SK-N-SH (cell line): ENCODE results near the gene TBXAS1. TPM values are rescaled to one million over a fixed set of nuclear protein-coding genes. Genes with fewer than 3 reads are reported as not detected.

ENCODE experiments used
- CTCF ChIA-PET: fragments of 300-600, 350-600 bp; formaldehyde crosslinking; extraction: SDS; loops from one replicate; lab custom pipeline; 2021; lab: Yijun Ruan, JAX
- POLR2A ChIA-PET: fragments of 350-600 bp; sonication (Branson Sonifier 250); formaldehyde crosslinking; extraction: SDS; loops from one replicate; lab custom pipeline; 2020; ENCODE audit warnings: antibody characterized with exemption, inconsistent platforms; lab: Yijun Ruan, JAX
- DNase-seq: peaks from one replicate; pipeline ENCODE4 v3.0.0; 2012
- H2AFZ ChIP-seq: fragments of 200-600 bp; sonication (generic); 2 replicates; pipeline ENCODE4 v1.8.1; 2016; ENCODE audit warnings: antibody characterized with exemption, mild to moderate bottlenecking, low read depth
- H3F3A ChIP-seq: fragments of 200-600 bp; sonication (generic); replicated peaks from 2 replicates; pipeline ENCODE3; 2016; ENCODE audit warnings: antibody characterized with exemption, mild to moderate bottlenecking; ENCODE audit not compliant: insufficient read depth
- H3K27ac ChIP-seq, 2 experiments: fragments of 200-500 bp in 1 of 2; fragments of 200-600 bp in 1 of 2; sonication (Bioruptor generic) in 1 of 2; sonication (generic), shearing (Covaris generic) in 1 of 2; 2 replicates each; pipeline versions ENCODE4 v1.5.1 to v1.6.1; 2014 to 2016; ENCODE audit warnings: low read depth in 2 of 2, inconsistent platforms in 1 of 2, low read length in 1 of 2, mild to moderate bottlenecking in 1 of 2, mixed read lengths in 1 of 2
- H3K27me3 ChIP-seq: fragments of 200-600 bp; sonication (generic), shearing (Covaris generic); 2 replicates; pipeline ENCODE4 v1.6.1; 2016; ENCODE audit warnings: mixed run types; ENCODE audit not compliant: insufficient read depth
- H3K36me3 ChIP-seq, 2 experiments: fragments of 200-500 bp in 1 of 2; fragments of 200-600 bp in 1 of 2; sonication (Bioruptor generic) in 1 of 2; sonication (generic) in 1 of 2; replicated peaks in 1 of 2; 2 replicates each; pipeline versions ENCODE3 to v1.5.1; 2014 to 2016; ENCODE audit warnings: low read length in 1 of 2, mild to moderate bottlenecking in 1 of 2; ENCODE audit not compliant: insufficient read depth in 2 of 2, control insufficient read depth in 1 of 2
- H3K4me1 ChIP-seq, 2 experiments: fragments of 200-500 bp in 1 of 2; fragments of 200-600 bp in 1 of 2; sonication (Bioruptor generic) in 1 of 2; sonication (generic), shearing (Covaris generic) in 1 of 2; 2 replicates each; pipeline versions ENCODE4 v1.5.1 to v1.6.1; 2014 to 2016; ENCODE audit warnings: low read depth in 1 of 2, low read length in 1 of 2, mixed run types in 1 of 2; ENCODE audit not compliant: insufficient read depth in 2 of 2, control insufficient read depth in 1 of 2
- H3K4me2 ChIP-seq: fragments of 200-600 bp; sonication (generic), shearing (Covaris generic); 2 replicates; pipeline ENCODE4 v1.6.1; 2017; ENCODE audit warnings: mixed run types
- H3K4me3 ChIP-seq, 2 experiments: fragments of 200-500 bp in 1 of 2; fragments of 200-600 bp in 1 of 2; sonication (Bioruptor generic) in 1 of 2; sonication (generic), shearing (Covaris generic) in 1 of 2; 2 replicates each; pipeline versions ENCODE4 v1.5.1 to v1.8.1; 2014 to 2016; ENCODE audit warnings: low read depth in 2 of 2, inconsistent platforms in 1 of 2, low read length in 1 of 2, mild to moderate bottlenecking in 1 of 2, mixed read lengths in 1 of 2, moderate library complexity in 1 of 2
- H3K79me2 ChIP-seq: fragments of 200-600 bp; sonication (generic); 2 replicates; pipeline ENCODE4 v1.8.1; 2017; ENCODE audit warnings: mild to moderate bottlenecking; ENCODE audit not compliant: insufficient read depth
- H3K9ac ChIP-seq: fragments of 200-600 bp; sonication (generic); 2 replicates; pipeline ENCODE4 v1.6.1; 2017; ENCODE audit warnings: mixed run types
- H3K9me2 ChIP-seq: fragments of 200-600 bp; sonication (generic); 2 replicates; pipeline ENCODE4 v1.6.1; 2017; ENCODE audit warnings: mixed run types
- H3K9me3 ChIP-seq: fragments of 200-600 bp; sonication (generic); 2 replicates; pipeline ENCODE4 v1.6.1; 2017; ENCODE audit warnings: mixed run types, mild to moderate bottlenecking, moderate library complexity
- H4K20me1 ChIP-seq: fragments of 200-600 bp; sonication (generic); 2 replicates; pipeline ENCODE4 v1.6.1; 2017; ENCODE audit warnings: mild to moderate bottlenecking, mixed run types; ENCODE audit not compliant: insufficient read depth
- EP300 ChIP-seq, 2 experiments: IDR thresholded peaks; 2 replicates each; pipeline versions ENCODE4 v1.4.0 to v1.6.1; 2012; ENCODE audit warnings: borderline replicate concordance in 1 of 2, low read depth in 1 of 2, low read length in 1 of 2
- EZH2phosphoT487 ChIP-seq: fragments of 200-600 bp; sonication (generic); IDR thresholded peaks from 2 replicates; pipeline ENCODE4 v1.6.1; 2017; ENCODE audit warnings: low read depth, mixed run types, mild to moderate bottlenecking, antibody characterized with exemption, moderate library complexity, borderline replicate concordance
- FOSL2 ChIP-seq: IDR thresholded peaks from 2 replicates; pipeline ENCODE4 v1.4.0; 2012; ENCODE audit warnings: low read depth, mild to moderate bottlenecking, moderate library complexity, borderline replicate concordance
- FOXM1 ChIP-seq: IDR thresholded peaks from 2 replicates; pipeline ENCODE4 v1.4.0; 2012; ENCODE audit warnings: low read depth, mild to moderate bottlenecking
- MXI1 ChIP-seq: IDR thresholded peaks from 2 replicates; pipeline ENCODE4 v1.6.1; 2012; ENCODE audit warnings: mild to moderate bottlenecking, low read depth, low read length, improper control_type of control experiment
- RAD21 ChIP-seq: IDR thresholded peaks from 2 replicates; pipeline ENCODE4 v1.6.1; 2012; ENCODE audit warnings: mild to moderate bottlenecking, low read length
- RCOR1 ChIP-seq: fragments of 150-350 bp; IDR thresholded peaks from 2 replicates; pipeline ENCODE4 v1.6.1; 2017; ENCODE audit warnings: antibody characterized with exemption, low read length
- RFX5 ChIP-seq: IDR thresholded peaks from 2 replicates; pipeline ENCODE4 v1.6.1; 2012; ENCODE audit warnings: mild to moderate bottlenecking, improper control_type of control experiment, low read length
- RXRA ChIP-seq: IDR thresholded peaks from 2 replicates; pipeline ENCODE4 v1.4.0; 2012; ENCODE audit warnings: low read depth, mild to moderate bottlenecking, borderline replicate concordance
- SIN3A ChIP-seq: IDR thresholded peaks from 2 replicates; pipeline ENCODE4 v1.6.1; 2012; ENCODE audit warnings: low read depth, mild to moderate bottlenecking, low read length, moderate library complexity, borderline replicate concordance
- SMC3 ChIP-seq: IDR thresholded peaks from 2 replicates; pipeline ENCODE4 v1.6.1; 2012; ENCODE audit warnings: low read depth, low read length, improper control_type of control experiment
- TCF12 ChIP-seq: IDR thresholded peaks from 2 replicates; pipeline ENCODE4 v1.4.0; 2012
- WGBS: methylation state at CpG from one replicate; pipeline ENCODE4 v1.1.6; 2017; ENCODE audit warnings: low lambda C conversion rate; 5-methylcytosine and 5-hydroxymethylcytosine counted together
- polyA plus RNA-seq, 3 experiments: library from polyadenylated mRNA; depleted of rRNA; stranded (reverse); fragments of >200 nt; gene quantifications; 2 replicates each; pipeline ENCODE4 v1.2.3, GENCODE V29; 2012
- TF ChIP-seq, protein P1 (sequence below): IDR thresholded peaks from 2 replicates; pipeline ENCODE4 v1.4.0; 2012; ENCODE audit warnings: low read depth, borderline replicate concordance
- TF ChIP-seq, protein P2 (sequence below): fragments of 150-350 bp; IDR thresholded peaks from 2 replicates; pipeline ENCODE4 v1.6.1; 2017; ENCODE audit warnings: antibody characterized with exemption, low read length, low read depth, borderline replicate concordance
- TF ChIP-seq, protein P3 (sequence below): IDR thresholded peaks from 2 replicates; pipeline ENCODE4; 2012
- TF ChIP-seq, protein P4 (sequence below): fragments of 200-600 bp; sonication (generic); IDR thresholded peaks from 2 replicates; pipeline ENCODE4 v1.6.1; 2017; ENCODE audit warnings: antibody characterized with exemption, mild to moderate bottlenecking, moderate library complexity
- TF ChIP-seq, protein P5 (sequence below): IDR thresholded peaks from 2 replicates; pipeline ENCODE4 v1.4.0; 2012; ENCODE audit warnings: low read depth, borderline replicate concordance
- TF ChIP-seq, protein P6 (sequence below): IDR thresholded peaks from 2 replicates; pipeline ENCODE4 v1.4.0; 2012; ENCODE audit warnings: low read depth

Gene TBXAS1
- polyA plus RNA-seq, 1 of the 3 experiments (the other 2 are of a cell fraction) = 4.4 TPM

DNA sequence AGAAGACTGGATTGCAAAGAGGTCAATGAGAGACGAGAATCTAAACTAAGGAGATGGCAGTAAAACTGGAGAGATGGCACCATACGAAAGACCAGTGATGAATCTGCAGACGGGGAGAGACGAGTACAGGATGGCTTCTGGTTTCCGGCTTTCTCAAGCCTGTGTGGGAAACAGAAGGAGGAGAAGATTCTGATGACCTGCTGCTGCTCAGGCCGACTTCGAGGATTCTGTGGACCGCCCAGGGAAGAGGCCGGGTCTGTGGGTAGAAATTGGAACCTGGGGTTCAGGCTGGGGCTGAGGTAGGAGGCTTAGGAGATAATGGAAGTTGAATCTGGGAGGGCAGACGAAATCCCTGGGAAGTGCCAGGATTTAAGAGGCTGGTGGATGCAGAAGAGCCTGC, 185.1 kb downstream of the TBXAS1 start (continued):
- TF ChIP-seq, protein P1, sequence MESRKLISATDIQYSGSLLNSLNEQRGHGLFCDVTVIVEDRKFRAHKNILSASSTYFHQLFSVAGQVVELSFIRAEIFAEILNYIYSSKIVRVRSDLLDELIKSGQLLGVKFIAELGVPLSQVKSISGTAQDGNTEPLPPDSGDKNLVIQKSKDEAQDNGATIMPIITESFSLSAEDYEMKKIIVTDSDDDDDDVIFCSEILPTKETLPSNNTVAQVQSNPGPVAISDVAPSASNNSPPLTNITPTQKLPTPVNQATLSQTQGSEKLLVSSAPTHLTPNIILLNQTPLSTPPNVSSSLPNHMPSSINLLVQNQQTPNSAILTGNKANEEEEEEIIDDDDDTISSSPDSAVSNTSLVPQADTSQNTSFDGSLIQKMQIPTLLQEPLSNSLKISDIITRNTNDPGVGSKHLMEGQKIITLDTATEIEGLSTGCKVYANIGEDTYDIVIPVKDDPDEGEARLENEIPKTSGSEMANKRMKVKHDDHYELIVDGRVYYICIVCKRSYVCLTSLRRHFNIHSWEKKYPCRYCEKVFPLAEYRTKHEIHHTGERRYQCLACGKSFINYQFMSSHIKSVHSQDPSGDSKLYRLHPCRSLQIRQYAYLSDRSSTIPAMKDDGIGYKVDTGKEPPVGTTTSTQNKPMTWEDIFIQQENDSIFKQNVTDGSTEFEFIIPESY = no peak
- TF ChIP-seq TCF12 = no peak
- no peak for TF ChIP-seq RAD21
- TF ChIP-seq MXI1 = no peak
- TF ChIP-seq, protein P2, sequence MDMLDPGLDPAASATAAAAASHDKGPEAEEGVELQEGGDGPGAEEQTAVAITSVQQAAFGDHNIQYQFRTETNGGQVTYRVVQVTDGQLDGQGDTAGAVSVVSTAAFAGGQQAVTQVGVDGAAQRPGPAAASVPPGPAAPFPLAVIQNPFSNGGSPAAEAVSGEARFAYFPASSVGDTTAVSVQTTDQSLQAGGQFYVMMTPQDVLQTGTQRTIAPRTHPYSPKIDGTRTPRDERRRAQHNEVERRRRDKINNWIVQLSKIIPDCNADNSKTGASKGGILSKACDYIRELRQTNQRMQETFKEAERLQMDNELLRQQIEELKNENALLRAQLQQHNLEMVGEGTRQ = no peak
- TF ChIP-seq, protein P3, sequence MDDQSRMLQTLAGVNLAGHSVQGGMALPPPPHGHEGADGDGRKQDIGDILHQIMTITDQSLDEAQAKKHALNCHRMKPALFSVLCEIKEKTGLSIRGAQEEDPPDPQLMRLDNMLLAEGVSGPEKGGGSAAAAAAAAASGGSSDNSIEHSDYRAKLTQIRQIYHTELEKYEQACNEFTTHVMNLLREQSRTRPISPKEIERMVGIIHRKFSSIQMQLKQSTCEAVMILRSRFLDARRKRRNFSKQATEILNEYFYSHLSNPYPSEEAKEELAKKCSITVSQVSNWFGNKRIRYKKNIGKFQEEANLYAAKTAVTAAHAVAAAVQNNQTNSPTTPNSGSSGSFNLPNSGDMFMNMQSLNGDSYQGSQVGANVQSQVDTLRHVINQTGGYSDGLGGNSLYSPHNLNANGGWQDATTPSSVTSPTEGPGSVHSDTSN = no peak

DNA sequence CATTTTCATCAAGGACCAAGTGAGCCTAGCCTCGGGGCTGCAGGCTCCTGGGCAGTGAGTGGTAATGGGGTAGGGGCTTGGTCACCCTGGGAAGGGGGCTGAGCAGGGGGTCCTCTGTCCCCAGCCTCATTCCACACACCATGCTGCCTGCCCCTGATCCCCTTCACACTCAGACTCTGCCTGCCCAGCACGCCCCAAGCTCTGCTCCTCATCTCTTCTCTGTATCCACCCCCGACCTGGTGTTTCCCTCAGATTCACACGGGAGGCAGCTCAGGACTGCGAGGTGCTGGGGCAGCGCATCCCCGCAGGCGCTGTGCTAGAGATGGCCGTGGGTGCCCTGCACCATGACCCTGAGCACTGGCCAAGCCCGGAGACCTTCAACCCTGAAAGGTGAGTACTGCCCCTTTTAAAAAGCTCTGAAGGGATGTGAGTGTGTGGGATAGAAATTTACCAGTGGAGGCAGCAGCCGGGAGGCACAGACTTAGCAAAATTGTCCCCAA, 186.5 kb downstream of the TBXAS1 start:
- H4K20me1 ChIP-seq = no peaks in the 10 kb centered on the region
- TF ChIP-seq FOSL2 (no peak), RXRA (no peak), SMC3 (no peak), SIN3A (no peak), RCOR1 (no peak), FOXM1 (no peak), EP300 (IDR thresholded peaks at IDR 0.05; ENCODE audit: borderline replicate concordance in 1 of 2, low read depth in 1 of 2, low read length in 1 of 2) (no peak), EZH2phosphoT487 (no peak), RFX5 (no peak)
- TF ChIP-seq, protein P4, sequence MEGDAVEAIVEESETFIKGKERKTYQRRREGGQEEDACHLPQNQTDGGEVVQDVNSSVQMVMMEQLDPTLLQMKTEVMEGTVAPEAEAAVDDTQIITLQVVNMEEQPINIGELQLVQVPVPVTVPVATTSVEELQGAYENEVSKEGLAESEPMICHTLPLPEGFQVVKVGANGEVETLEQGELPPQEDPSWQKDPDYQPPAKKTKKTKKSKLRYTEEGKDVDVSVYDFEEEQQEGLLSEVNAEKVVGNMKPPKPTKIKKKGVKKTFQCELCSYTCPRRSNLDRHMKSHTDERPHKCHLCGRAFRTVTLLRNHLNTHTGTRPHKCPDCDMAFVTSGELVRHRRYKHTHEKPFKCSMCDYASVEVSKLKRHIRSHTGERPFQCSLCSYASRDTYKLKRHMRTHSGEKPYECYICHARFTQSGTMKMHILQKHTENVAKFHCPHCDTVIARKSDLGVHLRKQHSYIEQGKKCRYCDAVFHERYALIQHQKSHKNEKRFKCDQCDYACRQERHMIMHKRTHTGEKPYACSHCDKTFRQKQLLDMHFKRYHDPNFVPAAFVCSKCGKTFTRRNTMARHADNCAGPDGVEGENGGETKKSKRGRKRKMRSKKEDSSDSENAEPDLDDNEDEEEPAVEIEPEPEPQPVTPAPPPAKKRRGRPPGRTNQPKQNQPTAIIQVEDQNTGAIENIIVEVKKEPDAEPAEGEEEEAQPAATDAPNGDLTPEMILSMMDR = no peak
- TF ChIP-seq, protein P5, sequence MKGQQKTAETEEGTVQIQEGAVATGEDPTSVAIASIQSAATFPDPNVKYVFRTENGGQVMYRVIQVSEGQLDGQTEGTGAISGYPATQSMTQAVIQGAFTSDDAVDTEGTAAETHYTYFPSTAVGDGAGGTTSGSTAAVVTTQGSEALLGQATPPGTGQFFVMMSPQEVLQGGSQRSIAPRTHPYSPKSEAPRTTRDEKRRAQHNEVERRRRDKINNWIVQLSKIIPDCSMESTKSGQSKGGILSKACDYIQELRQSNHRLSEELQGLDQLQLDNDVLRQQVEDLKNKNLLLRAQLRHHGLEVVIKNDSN = no peak
- TF ChIP-seq, protein P1 = no peak
- TF ChIP-seq, protein P3 = no peak
- TF ChIP-seq, protein P6, sequence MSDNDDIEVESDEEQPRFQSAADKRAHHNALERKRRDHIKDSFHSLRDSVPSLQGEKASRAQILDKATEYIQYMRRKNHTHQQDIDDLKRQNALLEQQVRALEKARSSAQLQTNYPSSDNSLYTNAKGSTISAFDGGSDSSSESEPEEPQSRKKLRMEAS = no peak
- no peak overlapping the region for H3K27ac ChIP-seq
- POLR2A ChIA-PET = no interaction called here
- H3K4me1 ChIP-seq = peaks cover 0 to 14% of the 10 kb centered on the region in 2 experiments; a peak in 2 of 4 replicates
- H2AFZ ChIP-seq = no peak overlapping the region
- H3K9ac ChIP-seq = no peak overlapping the region
- CTCF ChIA-PET = interaction anchor here (5.6 kb wide), 1 partner anchor 14 kb away, joined by 24 read pairs; no protein-coding TSS in a partner anchor
- peaks cover 3% of the 10 kb centered on the region for H3F3A ChIP-seq
- 80% methylated on average over 11 of the region's 11 CpGs for WGBS
- no peak overlapping the region for H3K4me3 ChIP-seq
- no peak overlapping the region for H3K4me2 ChIP-seq
- no peak for DNase-seq
- no peaks in the 10 kb centered on the region for H3K36me3 ChIP-seq
- no peaks in the 10 kb centered on the region; the same call in 1 of the 2 replicates for H3K27me3 ChIP-seq
- no peaks in the 10 kb centered on the region for H3K9me3 ChIP-seq
- H3K9me2 ChIP-seq = no peaks in the 10 kb centered on the region
- no peaks in the 10 kb centered on the region for H3K79me2 ChIP-seq
